Endothelial cell of umbilical vein (primary cell): Measurements from ENCODE around the gene GMEB2. TPM values are rescaled to one million over a fixed set of nuclear protein-coding genes. Genes with fewer than 3 reads are reported as not detected.

ENCODE experiments used
- BruUV-seq: library from RNA; stranded (reverse); fragments of 400-500 nt; replicated peaks from 2 replicates; lab custom pipeline; 2021; lab: Mats Ljungman, UMichigan
- CTCF ChIA-PET: fragments of 300-600, 350-600 bp; sonication (Branson Sonifier 250); formaldehyde crosslinking; loops from one replicate; lab custom pipeline; 2021; ENCODE audit warnings: antibody characterized with exemption, inconsistent platforms; lab: Charles Lee
- POLR2A ChIA-PET: fragments of 300-600, 350-600 bp; sonication (Branson Sonifier 250); formaldehyde crosslinking; loops from one replicate; lab custom pipeline; 2021; ENCODE audit warnings: antibody characterized with exemption, inconsistent platforms; lab: Charles Lee
- DNase-seq: peaks from one replicate; pipeline ENCODE4 v3.0.0-alpha.2; 2011; ENCODE audit warnings: low read depth, low spot score
- FAIRE-seq: peaks from 2 replicates; lab custom pipeline; 2011; peaks lifted over from hg19 to GRCh38; lab: Jason Lieb, UNC
- H2AFZ ChIP-seq: 2 replicates; pipeline ENCODE4 v1.6.0; 2012; ENCODE audit warnings: low read depth, low read length, control low read depth, inconsistent platforms
- H3K27ac ChIP-seq: 2 replicates; pipeline ENCODE4 v1.5.1; 2011; ENCODE audit warnings: low read depth, mild to moderate bottlenecking, control low read depth, low read length, moderate library complexity; ENCODE audit not compliant: insufficient read depth
- H3K27me3 ChIP-seq, 2 experiments: 2 replicates each; pipeline versions ENCODE4 v1.6.0 to v1.6.1; 2011; ENCODE audit warnings: low read length in 2 of 2, mixed read lengths in 1 of 2; ENCODE audit not compliant: control insufficient read depth in 2 of 2, insufficient read depth in 2 of 2
- H3K36me3 ChIP-seq, 2 experiments: 2 replicates in 1 of 2; 3 replicates in 1 of 2; pipeline ENCODE4 v1.5.1; 2011; ENCODE audit warnings: low read length in 2 of 2, mild to moderate bottlenecking in 1 of 2, moderate library complexity in 1 of 2; ENCODE audit not compliant: control insufficient read depth in 2 of 2, insufficient read depth in 2 of 2; ENCODE audit errors: extremely low read depth in 1 of 2
- H3K4me1 ChIP-seq: 3 replicates; pipeline ENCODE4 v1.5.1; 2011; ENCODE audit warnings: mild to moderate bottlenecking, low read length; ENCODE audit not compliant: control insufficient read depth, insufficient read depth; ENCODE audit errors: extremely low read depth
- H3K4me2 ChIP-seq: 2 replicates; pipeline ENCODE4 v1.6.1; 2011; ENCODE audit warnings: low read length, control low read depth, mixed read lengths; ENCODE audit not compliant: insufficient read depth
- H3K4me3 ChIP-seq, 3 experiments: fragments of 200-600 bp in 1 of 3; sonication (generic), shearing (Covaris generic) in 1 of 3; replicated peaks in 1 of 3; 2 replicates each; pipeline ENCODE4 v1.5.1; 2011 to 2016; ENCODE audit warnings: control low read depth in 3 of 3, low read length in 3 of 3, mild to moderate bottlenecking in 2 of 3, inconsistent platforms in 1 of 3, low read depth in 1 of 3, moderate library complexity in 1 of 3; ENCODE audit not compliant: insufficient read depth in 1 of 3
- H3K79me2 ChIP-seq: 2 replicates; pipeline ENCODE4 v1.6.0; 2012; ENCODE audit warnings: low read length, inconsistent platforms; ENCODE audit not compliant: control insufficient read depth, insufficient read depth
- H3K9ac ChIP-seq: replicated peaks from 2 replicates; pipeline ENCODE3; 2011; ENCODE audit warnings: low read length, control low read depth; ENCODE audit not compliant: insufficient read depth; ENCODE audit errors: extremely low read depth
- H3K9me1 ChIP-seq: replicated peaks from 3 replicates; pipeline ENCODE4 v1.6.0; 2011; ENCODE audit warnings: mild to moderate bottlenecking, low read length; ENCODE audit not compliant: control insufficient read depth, insufficient read depth; ENCODE audit errors: extremely low read depth
- H3K9me3 ChIP-seq: replicated peaks from 2 replicates; pipeline ENCODE4 v1.5.1; 2012; ENCODE audit warnings: low read length, inconsistent platforms; ENCODE audit not compliant: control insufficient read depth, insufficient read depth
- H4K20me1 ChIP-seq: replicated peaks from 2 replicates; pipeline ENCODE3; 2011; ENCODE audit warnings: mild to moderate bottlenecking, low read length; ENCODE audit not compliant: control insufficient read depth, insufficient read depth; ENCODE audit errors: extremely low read depth
- CTCF ChIP-seq, 2 donors: IDR thresholded peaks; 1 replicate in 1 of 2; 2 replicates in 1 of 2; pipeline ENCODE4 v1.5.1; 2011; ENCODE audit warnings: low read length in 2 of 2, mild to moderate bottlenecking in 2 of 2, moderate library complexity in 2 of 2, control low read depth in 1 of 2, inconsistent platforms in 1 of 2, low read depth in 1 of 2; ENCODE audit not compliant: insufficient read depth in 1 of 2; ENCODE audit errors: extremely low read depth in 1 of 2
- EZH2 ChIP-seq: IDR thresholded peaks from 2 replicates; pipeline ENCODE4 v1.6.1; 2012; ENCODE audit warnings: borderline replicate concordance, low read depth, mild to moderate bottlenecking, moderate library complexity, low read length, inconsistent platforms; ENCODE audit not compliant: severe bottlenecking
- FOS ChIP-seq: IDR thresholded peaks from 2 replicates; pipeline ENCODE4 v1.6.1; 2011; ENCODE audit warnings: mild to moderate bottlenecking, low read length, moderate library complexity, borderline replicate concordance; ENCODE audit not compliant: insufficient read depth
- GATA2 ChIP-seq: IDR thresholded peaks from 2 replicates; pipeline ENCODE4 v1.7.0; 2011; ENCODE audit warnings: low read depth, mild to moderate bottlenecking, moderate library complexity, mixed read lengths, low read length; ENCODE audit not compliant: insufficient read length, insufficient read depth
- JUN ChIP-seq: IDR thresholded peaks from 2 replicates; pipeline ENCODE4 v1.6.1; 2011; ENCODE audit warnings: borderline replicate concordance, low read depth; ENCODE audit not compliant: insufficient read length, insufficient read depth
- MAX ChIP-seq: IDR thresholded peaks from 2 replicates; pipeline ENCODE4 v1.6.1; 2011; ENCODE audit not compliant: insufficient read depth, insufficient read length
- MYC ChIP-seq: IDR thresholded peaks from one replicate; pipeline ENCODE4 v1.6.1; 2011; ENCODE audit warnings: mild to moderate bottlenecking, low read depth, low read length
- POLR2A ChIP-seq: IDR thresholded peaks from 2 replicates; pipeline ENCODE4 v1.6.1; 2012; ENCODE audit warnings: low read depth, mild to moderate bottlenecking, control low read depth, low read length
- POLR2AphosphoS5 ChIP-seq: IDR thresholded peaks from 2 replicates; pipeline ENCODE4 v1.6.1; 2012; ENCODE audit warnings: low read depth, mild to moderate bottlenecking, control low read depth, low read length, moderate library complexity; ENCODE audit not compliant: insufficient read depth
- dilution Hi-C: fragments of 300-500 bp; cut with MboI; formaldehyde crosslinking; loops from one replicate; pipeline ENCODE4 v1.15.0; 2019; ENCODE audit warnings: low sequenced_read_pairs; ENCODE audit not compliant: extremely low pct_ligation_motif_present
- intact Hi-C: fragments of 100-400 bp; cut with micrococcal nuclease; formaldehyde crosslinking; loops from one replicate; pipeline ENCODE4 v1.10.0; 2022
- polyA plus RNA-seq, 4 experiments: library from polyadenylated mRNA; depleted of rRNA in 3 of 4; stranded (reverse) in 3 of 4; unstranded in 1 of 4; fragments of >200 nt; gene quantifications; 2 replicates each; pipeline versions ENCODE4 v1.2.1 to v1.2.3, GENCODE V29; 2011 to 2012; ENCODE audit warnings: missing spikeins in 1 of 4
- total RNA-seq: library from RNA; stranded (reverse); gene quantifications from 2 replicates; pipeline ENCODE4 v1.2.3, GENCODE V29; 2021

Gene GMEB2
- total and polyA plus RNA-seq, 2 donors (not counting 3 experiments of a cell fraction or from before 2014, with no cell fraction given) = 12.7 to 14.1 TPM

- Histone ChIP-seq H3K36me3 (peaks cover 0 to 43% of the 10 kb centered on the region in 2 experiments), H3K4me2 (no peak overlapping the region), H3K27me3 (no peaks in the 10 kb centered on the region), H3K27ac (no peak overlapping the region), H3K4me1 (no peaks in the 10 kb centered on the region), H4K20me1 (no peaks in the 10 kb centered on the region), H3K9me1 (no peaks in the 10 kb centered on the region), H3K4me3 (no peak overlapping the region), H3K9ac (no peak overlapping the region), H3K9me3 (no peaks in the 10 kb centered on the region), H3K79me2 (no peaks in the 10 kb centered on the region), H2AFZ (no peak overlapping the region)
- TF ChIP-seq JUN (no peak), CTCF (IDR thresholded peaks at IDR 0.05; ENCODE audit: extremely low read depth in 1 of 2, insufficient read depth in 1 of 2, low read depth in 1 of 2, low read length in 2 of 2) (no peak), EZH2 (no peak), FOS (no peak), MYC (no peak), MAX (no peak), GATA2 (no peak), POLR2A (no peak), POLR2AphosphoS5 (no peak)
- CTCF ChIA-PET = interaction anchor here (0.6 kb wide), 1 partner anchor 145 kb away, joined by 3 read pairs; the partner anchor contains the start of gene LIME1
- DNase-seq (no peak), FAIRE-seq (no peak)
- BruUV-seq = no TSS peak
- intact Hi-C loops (loop anchor here (10.0 kb wide), 1 partner anchor 427 kb away; no protein-coding TSS in a partner anchor), dilution Hi-C loops (no loop called here)
- POLR2A ChIA-PET = interaction anchor here (0.7 kb wide), 1 partner anchor 435 kb away, joined by 3 read pairs; no protein-coding TSS in a partner anchor
Measured at GRCh38 chr20:63591786-63592355, 35.0 kb downstream of the GMEB2 start.
